ENCODE measurements around the gene MINDY2.
"Not testable (repeated sequence)": the region's sequence is repeated elsewhere in the genome, so short reads cannot be mapped to it uniquely, and the experiment has no call there.

Gene MINDY2

DNA sequence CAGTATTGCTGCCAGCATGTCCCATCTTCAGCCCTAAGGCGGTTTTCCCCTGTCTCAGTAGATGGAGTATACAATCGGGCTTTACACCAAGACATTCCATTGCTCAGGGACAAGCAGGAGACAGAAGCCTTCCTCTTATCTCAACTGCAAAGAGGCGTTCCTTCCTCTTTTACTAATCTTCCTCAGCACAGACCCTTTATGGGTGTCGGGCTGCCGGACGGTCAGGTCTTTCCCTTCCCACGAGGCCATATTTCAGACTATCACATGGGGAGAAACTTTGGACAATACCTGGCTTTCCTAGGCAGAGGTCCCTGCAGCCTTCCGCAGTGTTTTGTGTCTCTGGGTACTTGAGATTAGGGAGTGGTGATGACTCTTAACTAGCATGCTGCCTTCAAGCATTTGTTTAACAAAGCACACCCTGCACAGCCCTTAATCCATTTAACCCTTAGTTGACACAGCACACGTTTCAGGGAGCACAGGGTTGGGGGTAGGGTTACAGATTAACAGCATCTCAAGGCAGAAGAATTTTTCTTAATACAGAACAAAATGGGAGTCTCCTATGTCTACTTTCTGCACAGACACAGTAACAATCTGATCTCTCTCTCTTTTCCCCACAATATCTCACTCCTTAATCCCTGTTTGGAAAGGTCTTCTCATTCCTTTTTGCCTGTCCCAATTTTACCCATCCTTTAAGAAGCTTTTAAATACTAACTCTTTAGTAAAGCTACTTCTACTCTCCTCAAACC lies 62.8 kb downstream of the MINDY2 start:
- Histone ChIP-seq H3K9ac (ENCODE audit: low read length) (peak overlapping the region; percentile 66), H3K27ac (ENCODE audit: low read depth, low read length) (peak overlapping the region; percentile 50; the same call in 1 of the 2 replicates)

DNA sequence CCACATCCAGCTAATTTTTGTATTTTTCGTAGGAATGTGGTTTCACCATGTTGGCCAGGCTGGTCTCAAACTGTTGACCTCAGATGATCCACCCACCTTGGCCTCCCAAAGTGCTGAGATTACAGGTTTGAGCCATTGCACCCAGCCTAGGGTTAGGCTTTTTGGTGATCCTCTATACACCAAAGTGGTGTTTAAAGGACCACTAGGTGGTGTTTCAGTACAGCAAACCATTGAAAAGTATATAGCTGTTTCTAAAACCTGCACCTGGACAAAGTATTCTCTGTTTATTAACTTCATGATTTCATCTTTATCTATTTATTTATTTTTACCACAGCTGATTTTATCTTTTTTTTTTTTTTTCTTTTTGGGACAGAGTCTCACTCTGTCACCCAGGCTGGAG lies 68.4 kb downstream of the MINDY2 start:
- H3K36me3 ChIP-seq (ENCODE audit: control insufficient read depth, insufficient read depth, low read length) = no peaks in the 10 kb centered on the region

More for the DNA sequence above, 62.8 kb downstream of the MINDY2 start:
- H3K27me3 ChIP-seq (ENCODE audit: control insufficient read depth, insufficient read depth, low read length); H3K36me3 ChIP-seq (ENCODE audit: control insufficient read depth, insufficient read depth, low read length); H3K9me3 ChIP-seq (ENCODE audit: control insufficient read depth, insufficient read depth, low read depth, low read length): not testable (repeated sequence)
- H3K4me3 ChIP-seq (ENCODE audit: low read depth, low read length) = peak overlapping the region; percentile 52
- peaks cover 27% of the 10 kb centered on the region for H3K4me1 ChIP-seq (ENCODE audit: control insufficient read depth, insufficient read depth, low read length)

DNA sequence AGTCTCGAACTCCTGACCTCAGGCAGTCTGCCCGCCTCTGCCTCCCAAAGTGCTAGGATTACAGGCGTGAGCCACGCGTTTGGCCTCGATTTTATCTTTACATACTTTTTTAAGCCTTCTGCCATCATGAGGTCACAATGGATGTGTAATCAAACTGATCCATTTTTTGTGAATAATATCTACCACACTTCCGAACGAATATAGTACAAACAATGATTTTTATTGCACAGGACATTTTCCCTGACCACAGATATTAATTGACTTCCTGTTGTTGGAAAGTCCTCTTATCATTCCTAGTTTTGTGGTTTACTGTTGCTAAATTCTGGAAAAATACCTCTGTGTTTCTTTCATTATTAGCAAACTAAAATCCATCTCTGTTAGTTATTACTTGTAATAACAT lies 68.9 kb downstream of the MINDY2 start:
- no peak overlapping the region for H3K27ac ChIP-seq (ENCODE audit: low read depth, low read length)
- no peaks in the 10 kb centered on the region for H3K36me3 ChIP-seq (ENCODE audit: control insufficient read depth, insufficient read depth, low read length)
- no peaks in the 10 kb centered on the region for H3K4me1 ChIP-seq (ENCODE audit: control insufficient read depth, insufficient read depth, low read length)
- no peaks in the 10 kb centered on the region for H3K9me3 ChIP-seq (ENCODE audit: control insufficient read depth, insufficient read depth, low read depth, low read length)
- H3K9ac ChIP-seq (ENCODE audit: low read length) = no peak overlapping the region
- no peaks in the 10 kb centered on the region for H3K27me3 ChIP-seq (ENCODE audit: control insufficient read depth, insufficient read depth, low read length)
- no peak overlapping the region for H3K4me3 ChIP-seq (ENCODE audit: low read depth, low read length)

More for the DNA sequence above, 68.4 kb downstream of the MINDY2 start:
- Histone ChIP-seq H3K27me3 (ENCODE audit: control insufficient read depth, insufficient read depth, low read length) (no peaks in the 10 kb centered on the region), H3K9ac (ENCODE audit: low read length) (no peak overlapping the region), H3K9me3 (ENCODE audit: control insufficient read depth, insufficient read depth, low read depth, low read length) (no peaks in the 10 kb centered on the region), H3K4me1 (ENCODE audit: control insufficient read depth, insufficient read depth, low read length) (peaks cover 5% of the 10 kb centered on the region), H3K4me3 (ENCODE audit: low read depth, low read length) (no peak overlapping the region), H3K27ac (ENCODE audit: low read depth, low read length) (no peak overlapping the region)

DNA sequence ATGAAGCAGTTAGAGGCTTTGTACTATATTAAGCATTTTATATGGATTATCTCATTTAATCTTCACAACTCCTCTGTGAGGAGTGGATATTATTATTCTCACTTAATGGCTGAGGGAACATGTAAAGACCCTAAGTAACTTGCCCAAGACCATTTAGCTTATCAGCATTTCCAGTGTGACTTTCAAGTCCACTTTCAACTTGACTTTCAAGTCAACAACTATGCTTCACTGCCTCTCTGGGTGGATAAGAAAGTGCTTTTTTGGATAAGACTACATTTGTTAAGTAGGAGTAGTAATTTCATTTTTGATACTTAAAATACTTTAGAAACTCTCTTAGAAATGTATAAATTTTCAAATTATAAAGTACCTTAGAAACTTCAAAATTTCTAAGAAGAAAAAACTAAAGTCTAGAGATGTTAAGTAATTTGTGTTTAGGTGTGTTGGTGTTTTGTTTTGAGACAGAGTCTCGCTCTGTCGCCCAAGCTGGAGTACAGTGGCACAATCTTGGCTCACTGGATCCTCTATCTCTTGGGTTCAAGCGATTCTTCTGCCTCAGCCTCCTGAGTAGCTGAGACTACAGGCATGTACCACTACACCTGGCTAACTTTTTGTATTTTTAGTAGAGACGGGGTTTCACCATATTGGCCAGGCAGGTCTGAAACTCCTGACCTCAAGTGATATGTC lies 71.8 kb downstream of the MINDY2 start:
- Histone ChIP-seq H3K27ac (ENCODE audit: low read depth, low read length) (no peak overlapping the region), H3K9ac (ENCODE audit: low read length) (no peak overlapping the region), H3K4me3 (ENCODE audit: low read depth, low read length) (no peak overlapping the region), H3K4me1 (ENCODE audit: control insufficient read depth, insufficient read depth, low read length) (no peaks in the 10 kb centered on the region), H3K36me3 (ENCODE audit: control insufficient read depth, insufficient read depth, low read length) (peaks cover 14% of the 10 kb centered on the region), H3K9me3 (ENCODE audit: control insufficient read depth, insufficient read depth, low read depth, low read length) (no peaks in the 10 kb centered on the region), H3K27me3 (ENCODE audit: control insufficient read depth, insufficient read depth, low read length) (no peaks in the 10 kb centered on the region)

DNA sequence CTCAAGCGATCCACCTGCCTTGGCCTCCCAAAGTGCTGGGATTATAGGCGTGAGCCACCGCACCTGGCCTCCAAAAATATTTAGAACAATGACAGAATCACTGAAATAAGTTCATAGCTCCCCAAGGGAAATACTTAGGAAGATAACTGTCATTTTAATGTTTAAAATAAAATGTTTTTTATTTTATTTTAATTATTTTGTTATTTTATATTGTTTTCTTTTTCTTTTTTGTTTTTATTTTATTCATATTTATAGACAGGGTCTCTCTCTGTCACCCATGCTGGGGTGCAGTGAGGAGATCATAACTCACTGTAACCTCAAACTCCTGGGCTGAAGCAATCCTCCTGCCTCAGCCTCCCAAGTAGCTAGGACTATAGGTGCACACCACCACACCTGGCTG lies 80.1 kb downstream of the MINDY2 start:
- H3K36me3 ChIP-seq (ENCODE audit: control insufficient read depth, insufficient read depth, low read length) = peaks cover 15% of the 10 kb centered on the region
- not testable (repeated sequence) for H3K4me3 ChIP-seq (ENCODE audit: low read depth, low read length); H3K27me3 ChIP-seq (ENCODE audit: control insufficient read depth, insufficient read depth, low read length); H3K9me3 ChIP-seq (ENCODE audit: control insufficient read depth, insufficient read depth, low read depth, low read length); H3K4me1 ChIP-seq (ENCODE audit: control insufficient read depth, insufficient read depth, low read length); H3K27ac ChIP-seq (ENCODE audit: low read depth, low read length); H3K9ac ChIP-seq (ENCODE audit: low read length)

DNA sequence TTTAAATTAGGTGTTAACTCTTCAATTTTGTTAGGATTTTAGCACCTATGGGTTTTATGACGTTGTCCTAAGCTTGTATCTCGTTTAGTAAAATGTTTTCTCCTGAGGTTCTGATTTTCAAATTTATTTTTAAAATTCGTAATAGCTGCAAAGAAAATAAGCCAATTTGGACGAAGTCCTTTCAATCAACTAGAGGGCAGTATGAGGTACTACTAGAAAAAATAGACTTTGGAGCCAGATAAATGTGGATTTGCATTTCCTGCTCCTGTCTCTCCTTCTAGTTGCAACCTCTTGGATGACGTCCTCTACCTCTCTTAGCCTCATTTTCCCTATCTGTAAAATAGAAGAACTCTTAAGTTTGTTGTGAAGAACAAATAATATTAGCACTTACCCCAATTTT lies 81.2 kb downstream of the MINDY2 start:
- Histone ChIP-seq H3K4me1 (ENCODE audit: control insufficient read depth, insufficient read depth, low read length) (no peaks in the 10 kb centered on the region), H3K9ac (ENCODE audit: low read length) (no peak overlapping the region), H3K4me3 (ENCODE audit: low read depth, low read length) (no peak overlapping the region), H3K27ac (ENCODE audit: low read depth, low read length) (no peak overlapping the region), H3K9me3 (ENCODE audit: control insufficient read depth, insufficient read depth, low read depth, low read length) (no peaks in the 10 kb centered on the region), H3K36me3 (ENCODE audit: control insufficient read depth, insufficient read depth, low read length) (peaks cover 12% of the 10 kb centered on the region), H3K27me3 (ENCODE audit: control insufficient read depth, insufficient read depth, low read length) (no peaks in the 10 kb centered on the region)

DNA sequence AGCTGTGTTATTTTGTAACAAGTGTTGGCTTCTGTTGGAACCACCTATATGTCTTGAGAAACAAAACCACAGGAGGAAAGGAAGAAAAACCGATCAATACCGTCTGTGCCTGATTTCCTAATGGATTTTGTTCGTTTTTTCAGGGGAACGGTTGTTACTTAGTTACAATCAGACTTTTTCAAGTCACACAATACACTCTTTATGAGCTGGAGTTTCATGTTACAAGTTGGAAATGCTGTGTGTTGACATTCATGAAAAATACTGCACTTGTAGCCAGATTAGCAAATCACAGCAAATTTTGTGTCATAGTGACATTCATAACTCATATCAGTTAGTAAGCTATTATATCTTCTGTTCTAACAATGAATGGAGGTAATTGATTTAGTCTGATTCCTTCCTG lies 83.5 kb downstream of the MINDY2 start:
- Histone ChIP-seq H3K9me3 (ENCODE audit: control insufficient read depth, insufficient read depth, low read depth, low read length) (no peaks in the 10 kb centered on the region), H3K4me3 (ENCODE audit: low read depth, low read length) (no peak overlapping the region), H3K27ac (ENCODE audit: low read depth, low read length) (no peak overlapping the region), H3K27me3 (ENCODE audit: control insufficient read depth, insufficient read depth, low read length) (no peaks in the 10 kb centered on the region), H3K4me1 (ENCODE audit: control insufficient read depth, insufficient read depth, low read length) (no peaks in the 10 kb centered on the region), H3K9ac (ENCODE audit: low read length) (no peak overlapping the region), H3K36me3 (ENCODE audit: control insufficient read depth, insufficient read depth, low read length) (peaks cover 6% of the 10 kb centered on the region)

DNA sequence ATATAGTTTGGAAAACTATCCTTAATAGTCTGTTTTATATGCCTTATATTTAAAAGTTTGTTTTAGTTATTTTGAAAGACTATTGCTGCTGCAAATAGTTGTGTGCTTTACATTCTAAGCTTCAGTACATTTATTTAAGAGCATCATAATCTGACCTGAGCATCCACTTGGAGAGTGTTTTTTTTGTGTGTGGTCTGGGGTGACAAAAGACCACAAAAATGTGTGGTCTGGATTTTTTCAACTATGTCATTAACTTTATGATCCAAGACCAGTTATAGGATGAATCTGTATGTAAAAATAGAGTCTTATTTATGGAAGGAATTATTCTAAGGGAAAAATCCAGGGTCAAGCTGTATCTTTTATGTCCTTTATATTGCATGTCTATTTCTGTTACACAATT lies 85.0 kb downstream of the MINDY2 start:
- Histone ChIP-seq H3K4me3 (ENCODE audit: low read depth, low read length) (no peak overlapping the region), H3K9ac (ENCODE audit: low read length) (no peak overlapping the region), H3K36me3 (ENCODE audit: control insufficient read depth, insufficient read depth, low read length) (peaks cover 6% of the 10 kb centered on the region), H3K4me1 (ENCODE audit: control insufficient read depth, insufficient read depth, low read length) (no peaks in the 10 kb centered on the region), H3K27ac (ENCODE audit: low read depth, low read length) (no peak overlapping the region), H3K27me3 (ENCODE audit: control insufficient read depth, insufficient read depth, low read length) (no peaks in the 10 kb centered on the region), H3K9me3 (ENCODE audit: control insufficient read depth, insufficient read depth, low read depth, low read length) (no peaks in the 10 kb centered on the region)

DNA sequence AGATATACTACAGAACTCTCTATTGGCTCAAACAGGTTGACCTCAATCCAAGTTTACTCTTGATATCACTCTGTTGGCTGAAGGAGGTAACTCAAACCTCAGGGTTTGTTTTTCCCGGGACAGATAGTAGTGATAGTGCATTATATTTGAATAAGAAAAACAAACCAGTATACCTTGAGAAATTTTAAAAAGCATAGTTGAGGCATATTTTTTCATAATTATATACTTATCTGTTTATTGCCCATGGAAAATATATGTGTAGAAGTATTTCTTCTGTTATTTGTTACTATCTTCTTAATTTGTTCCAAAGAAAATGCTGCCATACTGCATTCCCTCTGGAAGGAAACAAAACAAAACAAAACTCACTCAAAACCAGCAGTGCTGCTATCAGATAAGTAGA lies 85.5 kb downstream of the MINDY2 start:
- not testable (repeated sequence) for H3K4me3 ChIP-seq (ENCODE audit: low read depth, low read length); H3K4me1 ChIP-seq (ENCODE audit: control insufficient read depth, insufficient read depth, low read length); H3K36me3 ChIP-seq (ENCODE audit: control insufficient read depth, insufficient read depth, low read length); H3K27me3 ChIP-seq (ENCODE audit: control insufficient read depth, insufficient read depth, low read length); H3K27ac ChIP-seq (ENCODE audit: low read depth, low read length); H3K9ac ChIP-seq (ENCODE audit: low read length); H3K9me3 ChIP-seq (ENCODE audit: control insufficient read depth, insufficient read depth, low read depth, low read length)

DNA sequence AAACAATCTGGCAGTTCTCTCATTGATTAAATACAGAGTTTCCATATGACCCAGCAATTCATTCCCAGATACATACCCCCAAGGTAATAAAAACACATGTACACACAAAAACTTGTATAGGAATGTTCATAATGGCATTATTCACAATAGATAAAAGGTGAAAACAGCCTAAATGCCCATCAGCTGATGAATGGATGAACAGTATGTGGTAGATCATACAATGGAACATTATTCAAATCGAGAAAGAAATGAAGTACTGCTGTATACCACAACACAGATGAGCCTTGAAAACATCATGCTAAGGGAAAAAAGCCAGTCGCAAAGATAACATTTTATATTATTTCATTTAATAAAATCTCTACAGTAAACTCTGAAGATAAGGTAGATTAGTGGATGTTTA lies 91.2 kb downstream of the MINDY2 start:
- H3K9ac ChIP-seq (ENCODE audit: low read length) = no peak overlapping the region
- no peak overlapping the region for H3K4me3 ChIP-seq (ENCODE audit: low read depth, low read length)
- no peaks in the 10 kb centered on the region for H3K9me3 ChIP-seq (ENCODE audit: control insufficient read depth, insufficient read depth, low read depth, low read length)
- H3K27ac ChIP-seq (ENCODE audit: low read depth, low read length) = no peak overlapping the region
- no peaks in the 10 kb centered on the region for H3K27me3 ChIP-seq (ENCODE audit: control insufficient read depth, insufficient read depth, low read length)
- peaks cover 13% of the 10 kb centered on the region for H3K4me1 ChIP-seq (ENCODE audit: control insufficient read depth, insufficient read depth, low read length)
- no peaks in the 10 kb centered on the region for H3K36me3 ChIP-seq (ENCODE audit: control insufficient read depth, insufficient read depth, low read length)

DNA sequence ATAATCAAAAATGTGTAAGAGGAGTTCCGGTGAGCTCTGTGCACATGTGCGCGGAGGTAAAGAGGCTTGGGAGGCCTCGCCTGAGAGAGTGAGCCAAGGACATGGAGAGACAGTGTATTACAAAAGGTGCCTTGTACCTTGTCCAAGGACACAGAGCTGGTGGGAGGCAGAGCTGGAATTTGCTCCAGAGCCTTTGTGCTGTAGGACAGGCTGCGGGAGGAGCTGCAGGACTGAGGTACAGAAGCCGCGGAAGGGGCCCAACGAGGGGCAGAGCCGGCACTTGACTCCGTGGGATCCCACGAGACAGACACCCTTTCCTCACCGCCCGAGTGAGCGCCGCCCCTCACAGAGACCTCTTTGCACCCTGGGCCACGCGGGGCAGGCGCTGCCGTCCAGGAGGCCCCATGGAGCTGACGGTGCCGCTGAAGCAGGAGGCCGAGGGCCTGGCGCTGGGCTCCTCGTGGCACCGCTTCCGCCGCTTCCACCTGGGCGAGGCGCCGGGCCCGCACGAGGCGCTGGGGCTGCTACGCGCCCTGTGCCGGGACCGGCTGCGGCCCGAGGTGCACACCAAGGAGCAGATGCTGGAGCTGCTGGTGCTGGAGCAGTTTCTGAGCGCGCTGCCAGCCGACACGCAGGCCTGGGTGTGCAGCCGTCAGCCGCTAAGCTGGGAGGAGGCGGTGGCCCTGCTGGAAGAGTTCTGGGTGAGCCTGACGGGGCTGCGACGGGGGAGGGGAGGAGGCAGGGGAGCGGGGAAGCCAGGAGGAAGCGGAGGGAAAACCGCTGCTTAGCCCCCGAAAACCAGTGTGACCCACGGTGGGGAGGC lies 93.7 kb downstream of the MINDY2 start:
- Histone ChIP-seq H3K9me3 (ENCODE audit: control insufficient read depth, insufficient read depth, low read depth, low read length) (no peaks in the 10 kb centered on the region), H3K4me3 (ENCODE audit: low read depth, low read length) (peak overlapping the region; percentile 47), H3K27me3 (ENCODE audit: control insufficient read depth, insufficient read depth, low read length) (no peaks in the 10 kb centered on the region), H3K36me3 (ENCODE audit: control insufficient read depth, insufficient read depth, low read length) (no peaks in the 10 kb centered on the region), H3K27ac (ENCODE audit: low read depth, low read length) (no peak overlapping the region), H3K9ac (ENCODE audit: low read length) (peak overlapping the region; percentile 69), H3K4me1 (ENCODE audit: control insufficient read depth, insufficient read depth, low read length) (peaks cover 13% of the 10 kb centered on the region)

Measured in HUES6 (cell line).